RKO (cell line): Measurements from ENCODE around the gene TEAD3.
"Not testable (repeated sequence)": the region's sequence is repeated elsewhere in the genome, so short reads cannot be mapped to it uniquely, and the experiment has no call there.

Experiments
- DNase-seq: peaks from one replicate; pipeline ENCODE4 v3.0.0-alpha.2; 2016; ENCODE audit warnings: low spot score

The TEAD3 gene

GRCh38 chr6:35496841-35497570 lies at the start of gene TEAD3:
TEAD3 (minus strand) TSS chr6:35497079.
- peak; percentile 82 for DNase-seq

GRCh38 chr6:35544769-35545361 lies 48.0 kb upstream of the TEAD3 start:
- DNase-seq: no peak

GRCh38 chr6:35543459-35544193 lies 46.7 kb upstream of the TEAD3 start:
- no peak for DNase-seq

- DNase-seq: no peak
Measured at GRCh38 chr6:35541836-35542235, 45.0 kb upstream of the TEAD3 start.

GRCh38 chr6:35539223-35539622 lies 42.3 kb upstream of the TEAD3 start:
- no peak for DNase-seq

GRCh38 chr6:35535847-35536246 lies 39.0 kb upstream of the TEAD3 start:
- not testable (repeated sequence) for DNase-seq

GRCh38 chr6:35534407-35535170 lies 37.7 kb upstream of the TEAD3 start:
- DNase-seq: no peak

GRCh38 chr6:35533981-35534380 lies 37.1 kb upstream of the TEAD3 start:
- no peak for DNase-seq

- DNase-seq: no peak
Measured at GRCh38 chr6:35532126-35532525, 35.2 kb upstream of the TEAD3 start.

- DNase-seq: no peak
Measured at GRCh38 chr6:35524380-35525020, 27.6 kb upstream of the TEAD3 start.

- peak; percentile 68 for DNase-seq
Measured at GRCh38 chr6:35522660-35523658, 26.1 kb upstream of the TEAD3 start.

GRCh38 chr6:35522151-35522550 lies 25.3 kb upstream of the TEAD3 start:
- DNase-seq: no peak

- no peak for DNase-seq
Measured at GRCh38 chr6:35521235-35521634, 24.4 kb upstream of the TEAD3 start.

GRCh38 chr6:35519313-35520015 lies 22.6 kb upstream of the TEAD3 start:
- DNase-seq: no peak

GRCh38 chr6:35518566-35519312 lies 21.9 kb upstream of the TEAD3 start:
- DNase-seq: no peak

- not testable (repeated sequence) for DNase-seq
Measured at GRCh38 chr6:35517978-35518377, 21.1 kb upstream of the TEAD3 start.

GRCh38 chr6:35516712-35517111 lies 19.8 kb upstream of the TEAD3 start:
- DNase-seq: no peak

- DNase-seq: not testable (repeated sequence)
Measured at GRCh38 chr6:35515939-35516338, 19.1 kb upstream of the TEAD3 start.

- no peak for DNase-seq
Measured at GRCh38 chr6:35514587-35514986, 17.7 kb upstream of the TEAD3 start.
